Stimulated activated CD8-positive, alpha-beta memory T cell treated with anti-CD3 and anti-CD28 coated beads, Interleukin-7, amount 100 ng/mL, for 24 hours (primary cell): ENCODE results near the gene DTD1.

Experiments
- DNase-seq: peaks from one replicate; pipeline ENCODE4 v3.0.0-alpha.2; 2020; ENCODE audit warnings: low read depth

The DTD1 gene

GRCh38 chr20:18663932-18664331 is 76.1 kb downstream of the DTD1 start:
- DNase-seq = no peak

GRCh38 chr20:18665135-18665534 is 77.3 kb downstream of the DTD1 start:
- no peak for DNase-seq

GRCh38 chr20:18666803-18667415 is 79.1 kb downstream of the DTD1 start:
- no peak for DNase-seq

GRCh38 chr20:18669241-18670019 is 81.6 kb downstream of the DTD1 start:
- no peak for DNase-seq

GRCh38 chr20:18671203-18671710 is 83.4 kb downstream of the DTD1 start:
- no peak for DNase-seq

GRCh38 chr20:18672834-18673233 is 85.0 kb downstream of the DTD1 start:
- no peak for DNase-seq

- no peak for DNase-seq
Observed at GRCh38 chr20:18676396-18676795, 88.5 kb downstream of the DTD1 start.

- no peak for DNase-seq
Observed at GRCh38 chr20:18677126-18677525, 89.3 kb downstream of the DTD1 start.

GRCh38 chr20:18678549-18679419 is 90.9 kb downstream of the DTD1 start:
- no peak for DNase-seq

GRCh38 chr20:18683839-18684238 is 96.0 kb downstream of the DTD1 start:
- no peak for DNase-seq

GRCh38 chr20:18684775-18685174 is 96.9 kb downstream of the DTD1 start:
- DNase-seq = no peak

GRCh38 chr20:18685406-18685805 is 97.6 kb downstream of the DTD1 start:
- no peak for DNase-seq

- no peak for DNase-seq
Observed at GRCh38 chr20:18686696-18687095, 98.8 kb downstream of the DTD1 start.

GRCh38 chr20:18688676-18689075 is 100.8 kb downstream of the DTD1 start:
- no peak for DNase-seq

- DNase-seq = no peak
Observed at GRCh38 chr20:18689557-18689956, 101.7 kb downstream of the DTD1 start.

GRCh38 chr20:18692447-18692846 is 104.6 kb downstream of the DTD1 start:
- DNase-seq = no peak

GRCh38 chr20:18694071-18694470 is 106.2 kb downstream of the DTD1 start:
- no peak for DNase-seq

- no peak for DNase-seq
Observed at GRCh38 chr20:18695175-18695574, 107.3 kb downstream of the DTD1 start.

GRCh38 chr20:18698735-18699380 is 111.0 kb downstream of the DTD1 start:
- no peak for DNase-seq

GRCh38 chr20:18701969-18702368 is 114.1 kb downstream of the DTD1 start:
- DNase-seq = no peak

GRCh38 chr20:18702736-18703135 is 114.9 kb downstream of the DTD1 start:
- no peak for DNase-seq

GRCh38 chr20:18705490-18705889 is 117.6 kb downstream of the DTD1 start:
- no peak for DNase-seq
